HG03039 (cell line): ENCODE results near the gene SESTD1.
"Not testable (repeated sequence)": the region's sequence is repeated elsewhere in the genome, so short reads cannot be mapped to it uniquely, and the experiment has no call there.

Experiments used
- ATAC-seq: cut with Tn5 transposase; IDR thresholded peaks from one replicate; pipeline ENCODE4 v1.9.1; 2021; ENCODE audit warnings: mild to moderate bottlenecking, moderate library complexity; ENCODE audit not compliant: unreplicated experiment

Gene SESTD1

GRCh38 chr2:179238027-179238426 is 26.6 kb downstream of the SESTD1 start:
- ATAC-seq: no peak

- ATAC-seq: no peak
Observed at GRCh38 chr2:179237209-179237946, 27.3 kb downstream of the SESTD1 start.

GRCh38 chr2:179235463-179236108 is 29.0 kb downstream of the SESTD1 start:
- no peak for ATAC-seq

- ATAC-seq: no peak
Observed at GRCh38 chr2:179234658-179235240, 29.9 kb downstream of the SESTD1 start.

GRCh38 chr2:179233626-179234430 is 30.8 kb downstream of the SESTD1 start:
- ATAC-seq: no peak

- no peak for ATAC-seq
Observed at GRCh38 chr2:179233083-179233490, 31.5 kb downstream of the SESTD1 start.

- ATAC-seq: no peak
Observed at GRCh38 chr2:179226961-179227259, 37.7 kb downstream of the SESTD1 start.

- no peak for ATAC-seq
Observed at GRCh38 chr2:179226203-179226960, 38.2 kb downstream of the SESTD1 start.

- ATAC-seq: no peak
Observed at GRCh38 chr2:179224361-179224760, 40.3 kb downstream of the SESTD1 start.

GRCh38 chr2:179222076-179222475 is 42.6 kb downstream of the SESTD1 start:
- ATAC-seq: no peak

GRCh38 chr2:179218848-179219594 is 45.6 kb downstream of the SESTD1 start:
- ATAC-seq: no peak

- not testable (repeated sequence) for ATAC-seq
Observed at GRCh38 chr2:179214671-179215070, 50.0 kb downstream of the SESTD1 start.

- ATAC-seq: no peak
Observed at GRCh38 chr2:179211355-179211754, 53.3 kb downstream of the SESTD1 start.

GRCh38 chr2:179208277-179208676 is 56.4 kb downstream of the SESTD1 start:
- not testable (repeated sequence) for ATAC-seq

GRCh38 chr2:179207047-179207446 is 57.6 kb downstream of the SESTD1 start:
- no peak for ATAC-seq

GRCh38 chr2:179201869-179202268 is 62.8 kb downstream of the SESTD1 start:
- ATAC-seq: no peak

- ATAC-seq: not testable (repeated sequence)
Observed at GRCh38 chr2:179195926-179196590, 68.6 kb downstream of the SESTD1 start.

- ATAC-seq: no peak
Observed at GRCh38 chr2:179195141-179195540, 69.5 kb downstream of the SESTD1 start.

GRCh38 chr2:179193759-179194394 is 70.8 kb downstream of the SESTD1 start:
- no peak for ATAC-seq
